RCC 7860 (cell line): ENCODE measurements around the gene COL26A1.
"Not testable (repeated sequence)": the region's sequence is repeated elsewhere in the genome, so short reads cannot be mapped to it uniquely, and the experiment has no call there.

Experiments used
- DNase-seq: peaks from one replicate; pipeline ENCODE4 v3.0.0-alpha.2; 2015; ENCODE audit warnings: low spot score
- FAIRE-seq: peaks from 2 replicates; lab custom pipeline; 2012; peaks lifted over from hg19 to GRCh38; lab: Jason Lieb, UNC

The COL26A1 gene

GRCh38 chr7:101547022-101547915, 184.6 kb downstream of the COL26A1 start:
- FAIRE-seq: no peak

DNA sequence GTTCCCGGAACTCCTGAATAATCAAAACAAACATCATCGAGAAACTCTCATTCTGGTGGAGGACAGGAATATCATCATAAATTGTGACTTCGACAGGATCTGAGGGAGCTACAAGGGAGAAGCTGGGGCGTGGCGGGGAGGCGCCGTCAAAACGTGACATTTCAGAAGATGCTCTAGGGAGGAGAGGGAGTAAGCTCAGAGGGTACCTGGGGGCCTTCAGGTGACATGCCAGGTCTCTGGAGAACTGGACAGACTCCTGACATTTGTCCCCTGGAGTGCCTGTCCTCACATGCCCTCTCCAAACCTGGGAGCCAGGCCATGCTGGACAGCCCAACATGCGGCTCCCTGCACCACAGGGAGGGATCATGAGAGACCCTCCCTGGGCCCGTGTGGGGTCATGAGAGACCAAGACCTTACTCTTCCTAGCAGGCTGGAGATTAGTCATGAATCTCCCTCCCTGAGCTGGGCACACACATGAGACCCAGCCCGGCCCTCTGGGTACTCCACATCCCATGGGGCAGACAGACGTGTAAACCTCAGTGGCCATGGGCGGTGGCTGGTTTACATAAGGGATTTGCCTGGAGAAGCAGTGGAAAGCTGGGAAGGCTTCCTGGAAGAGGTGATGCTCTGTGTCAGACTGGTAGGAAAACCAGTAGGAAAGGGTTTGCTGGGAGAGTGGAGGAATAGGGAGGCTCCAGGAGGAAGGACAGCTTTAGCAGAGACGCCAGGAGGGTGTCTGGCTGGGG, 185.4 kb downstream of the COL26A1 start:
- FAIRE-seq (no peak), DNase-seq (no peak)

More at GRCh38 chr7:101547022-101547915, 184.6 kb downstream of the COL26A1 start:
- no peak for DNase-seq

DNA sequence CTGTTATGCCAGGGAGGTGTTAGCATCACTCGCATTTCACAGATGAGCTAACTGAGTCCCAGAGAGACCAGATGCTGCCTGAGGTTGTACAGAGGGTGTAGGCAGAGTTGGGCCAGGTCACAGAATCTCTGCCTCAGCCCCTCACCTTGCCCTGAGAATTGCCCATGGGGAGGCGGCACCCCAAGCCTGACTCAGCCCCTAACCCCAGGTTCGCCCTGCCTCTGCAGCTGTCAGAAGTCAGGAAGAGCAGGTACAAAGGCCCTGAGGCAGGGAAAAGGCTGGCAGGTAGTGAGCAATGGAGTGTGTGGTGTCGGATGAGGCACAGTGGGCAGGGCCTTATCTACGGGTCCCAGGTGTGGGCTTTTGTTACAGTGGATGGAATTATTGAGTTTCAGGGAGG, 187.1 kb downstream of the COL26A1 start:
- no peak for FAIRE-seq
- DNase-seq: no peak

DNA sequence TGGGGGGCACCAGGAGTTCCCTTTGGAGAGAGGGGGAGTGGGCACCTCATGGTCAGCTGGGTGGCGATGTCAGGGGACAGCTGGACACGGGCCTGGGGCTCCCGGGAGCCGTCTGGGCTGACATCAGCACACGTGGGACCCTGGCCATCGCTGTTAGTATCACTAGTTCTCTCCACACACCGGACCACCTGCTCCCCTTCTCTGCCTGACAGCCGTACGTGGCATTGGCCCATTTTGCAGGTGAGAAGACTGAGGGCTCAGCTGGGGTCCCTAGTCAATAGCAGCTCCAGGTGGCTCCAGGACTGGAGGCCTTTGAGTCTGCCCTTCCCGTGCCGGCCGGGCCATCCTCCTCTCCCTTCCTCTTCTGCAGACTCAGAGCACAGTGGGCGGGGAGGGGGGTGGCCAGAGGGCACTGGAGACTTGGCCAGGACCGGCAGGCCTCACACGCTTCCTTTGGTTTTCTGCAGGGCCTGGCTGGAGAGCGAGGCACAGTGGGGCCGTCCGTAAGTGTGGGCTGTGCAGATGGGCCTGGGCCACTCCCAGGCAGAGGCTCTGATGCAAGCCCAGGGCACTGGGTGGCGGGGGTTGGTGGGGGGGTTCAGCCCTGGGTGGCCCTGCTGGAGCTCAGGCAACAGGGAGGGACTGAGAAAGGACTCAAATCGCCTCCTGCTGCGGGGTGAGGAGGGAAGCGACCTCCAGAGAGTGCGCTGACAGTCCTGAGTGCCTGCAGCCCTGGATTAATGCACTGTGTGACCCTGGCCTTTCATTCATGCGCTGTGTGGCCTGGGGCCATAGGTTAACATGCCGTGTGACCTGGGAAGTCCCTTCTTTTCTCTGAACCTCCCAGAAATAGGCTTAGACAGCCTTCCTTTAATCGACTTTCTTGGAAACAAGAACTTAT, 188.2 kb downstream of the COL26A1 start:
- FAIRE-seq (no peak), DNase-seq (no peak)

- DNase-seq: no peak
Observed at GRCh38 chr7:101553018-101553770, 190.5 kb downstream of the COL26A1 start.

DNA sequence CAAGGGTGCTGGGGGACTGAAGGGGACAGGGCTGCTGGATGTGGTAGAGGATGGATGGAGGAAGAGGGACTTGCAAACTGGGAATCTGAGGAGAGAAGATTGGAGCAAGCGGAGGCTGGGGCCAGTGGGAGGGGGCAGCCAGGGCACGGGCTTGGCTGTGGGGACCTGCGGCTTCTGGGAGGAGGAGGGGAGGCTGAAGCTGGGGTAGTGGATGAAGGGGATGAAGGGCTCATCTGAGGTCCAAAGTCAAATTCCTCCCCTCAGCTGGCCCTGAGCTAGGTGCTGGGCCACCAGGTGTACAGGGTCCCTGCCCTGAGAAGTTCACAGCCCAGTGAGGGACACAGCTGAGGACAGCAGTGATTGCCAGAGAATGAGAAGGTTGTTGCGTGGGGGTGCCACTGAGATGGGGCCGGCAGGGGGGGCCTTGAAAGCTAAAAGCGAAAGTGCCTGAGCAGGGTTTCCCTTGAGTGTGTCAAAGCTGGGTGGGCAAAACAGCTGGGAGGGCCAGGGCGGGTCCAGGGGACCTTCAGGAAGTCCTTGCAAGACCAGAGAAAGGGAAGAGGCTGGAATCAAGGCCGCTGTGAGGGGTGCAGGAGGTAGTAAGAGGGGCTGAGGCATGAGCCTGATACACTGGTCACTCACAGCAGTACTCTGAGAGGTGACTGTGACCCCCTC, 191.2 kb downstream of the COL26A1 start:
- DNase-seq: no peak
- FAIRE-seq: no peak

More at GRCh38 chr7:101553018-101553770, 190.5 kb downstream of the COL26A1 start:
- FAIRE-seq: no peak

DNA sequence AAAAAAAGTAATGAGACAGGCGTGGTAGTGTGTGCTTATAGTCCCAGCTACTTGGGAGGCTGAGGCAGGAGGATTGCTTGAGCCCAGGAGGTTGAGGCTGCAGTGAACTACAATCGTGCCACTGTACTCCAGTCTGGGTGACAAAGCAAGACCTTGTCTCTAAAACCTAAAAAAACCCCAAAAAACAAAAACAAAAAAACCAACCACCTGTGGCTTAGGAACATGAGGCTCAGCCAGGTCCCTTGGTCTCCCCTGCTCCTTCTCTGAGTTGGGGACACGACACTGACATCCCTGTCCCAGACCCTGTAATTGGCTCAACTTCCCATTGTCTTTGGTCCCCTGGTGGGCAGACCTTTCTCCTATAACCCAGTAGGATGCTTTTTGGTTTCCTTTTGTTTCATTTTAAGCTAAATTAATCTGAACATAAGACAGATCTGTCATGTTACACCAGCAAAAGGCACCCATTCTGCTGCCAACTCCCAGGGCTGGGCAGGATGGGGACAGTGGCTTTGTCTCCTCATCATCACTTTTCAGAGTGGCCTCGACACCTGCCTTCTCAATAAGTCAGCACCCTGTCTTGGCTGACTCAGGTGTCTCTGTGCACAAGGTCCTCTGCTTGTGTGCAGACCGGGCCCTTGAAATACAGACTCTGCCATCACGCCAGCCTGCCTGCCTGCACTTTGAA, 192.1 kb downstream of the COL26A1 start:
- no peak for DNase-seq
- no peak for FAIRE-seq

DNA sequence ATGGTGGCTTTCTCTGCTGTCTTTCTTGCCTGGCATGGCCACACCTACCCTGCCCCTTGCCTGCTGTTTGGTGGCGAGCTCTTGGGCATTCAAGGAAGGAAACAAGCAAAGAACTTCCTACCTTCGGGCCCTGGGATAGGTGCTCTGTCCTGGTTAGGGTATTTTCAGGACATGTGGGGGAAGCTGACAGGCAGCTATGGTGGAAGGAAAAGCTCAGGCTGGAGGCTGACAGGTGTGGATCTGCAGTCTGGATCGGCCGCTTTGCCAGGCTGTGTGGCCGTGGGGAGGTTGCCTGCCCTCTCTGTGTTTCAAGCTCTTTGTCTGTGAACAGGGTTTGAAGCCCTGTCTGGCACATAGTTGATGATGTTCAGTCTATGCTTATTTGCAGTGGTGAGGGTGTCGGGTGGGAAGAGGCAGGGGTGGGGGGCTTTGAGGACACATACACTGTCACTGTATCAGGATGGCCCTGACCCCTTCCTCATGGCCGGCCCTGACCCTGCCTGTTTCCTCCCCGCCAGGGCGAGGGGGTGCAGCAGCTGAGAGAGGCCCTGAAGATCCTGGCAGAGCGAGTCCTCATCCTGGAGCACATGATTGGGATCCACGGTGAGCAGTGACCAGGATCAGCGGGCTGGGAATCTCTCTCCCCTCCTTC, 192.7 kb downstream of the COL26A1 start:
- FAIRE-seq (no peak), DNase-seq (no peak)

DNA sequence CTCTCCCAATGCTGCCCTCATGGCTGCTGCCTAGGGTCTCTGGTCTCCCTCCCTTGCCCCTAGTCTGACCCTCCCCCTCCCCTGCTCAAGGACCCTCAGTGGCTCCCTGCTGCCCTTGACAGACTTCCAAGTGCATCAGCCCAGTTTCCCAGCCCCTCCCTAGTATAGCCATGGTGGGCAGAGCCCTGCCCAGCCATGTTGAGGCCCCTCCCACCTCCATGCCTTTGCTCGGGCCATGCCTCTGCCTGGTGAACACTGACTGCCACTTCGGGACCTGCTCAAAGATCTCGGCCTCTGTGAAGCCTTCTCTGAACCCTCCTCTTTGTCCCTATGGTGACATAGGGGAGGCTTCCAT, 193.2 kb downstream of the COL26A1 start:
- DNase-seq (no peak), FAIRE-seq (no peak)

DNA sequence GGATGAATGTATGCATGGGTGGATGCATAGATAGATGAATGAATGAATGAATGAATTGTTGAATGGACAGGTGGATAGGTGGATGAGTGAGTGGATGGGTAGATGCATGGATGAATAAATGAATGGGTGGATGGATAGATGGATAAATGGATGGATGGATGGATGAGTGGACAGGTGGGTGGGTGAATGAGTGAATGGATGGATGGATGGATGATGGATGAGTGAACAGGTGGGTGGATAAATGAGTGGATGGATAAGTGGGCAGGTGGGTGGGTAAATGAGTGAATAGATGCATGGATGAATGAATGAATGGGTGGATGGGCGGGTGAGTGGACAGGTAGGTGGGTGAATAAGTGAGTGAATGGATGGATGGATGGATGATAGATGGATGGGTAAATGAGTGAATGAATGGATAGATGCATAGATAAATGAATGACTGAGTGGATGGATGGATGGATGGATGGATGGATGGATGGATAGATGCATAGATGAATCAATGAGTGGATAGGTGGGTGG, 193.8 kb downstream of the COL26A1 start:
- no peak for FAIRE-seq
- DNase-seq: no peak

- DNase-seq (no peak), FAIRE-seq (no peak)
Observed at GRCh38 chr7:101557421-101557820, 194.7 kb downstream of the COL26A1 start.

GRCh38 chr7:101557978-101558741, 195.5 kb downstream of the COL26A1 start:
- FAIRE-seq: no peak
- no peak for DNase-seq

- no peak for DNase-seq
- FAIRE-seq: no peak
Observed at GRCh38 chr7:101558742-101559325, 196.2 kb downstream of the COL26A1 start.

DNA sequence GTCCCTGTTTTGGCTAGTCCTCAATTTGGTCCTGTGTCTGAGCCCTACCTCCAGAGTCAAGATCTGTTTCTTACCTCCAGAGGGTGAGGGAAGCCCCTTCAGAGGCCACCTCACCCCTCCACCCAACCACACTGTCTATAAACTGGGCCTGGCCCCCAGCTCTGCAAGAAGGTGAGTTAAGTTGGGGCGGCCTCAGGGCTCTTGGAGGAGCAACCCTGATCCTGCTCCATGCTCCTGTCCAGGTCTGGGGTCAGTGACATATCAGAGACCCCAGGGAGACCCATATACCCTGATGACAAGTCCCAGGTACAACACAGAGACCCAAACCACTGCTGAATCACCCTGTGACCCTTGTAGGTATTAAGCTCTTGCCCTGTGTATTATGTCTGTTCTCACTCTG, 196.9 kb downstream of the COL26A1 start:
- no peak for FAIRE-seq
- DNase-seq: no peak

GRCh38 chr7:101560021-101560420, 197.3 kb downstream of the COL26A1 start:
- DNase-seq, FAIRE-seq: not testable (repeated sequence)

GRCh38 chr7:101560856-101561255, 198.2 kb downstream of the COL26A1 start:
- DNase-seq (no peak), FAIRE-seq (no peak)

- DNase-seq, FAIRE-seq: not testable (repeated sequence)
Observed at GRCh38 chr7:101561293-101561692, 198.6 kb downstream of the COL26A1 start.
